ENCODE results near the gene OTOA. TPM values are rescaled to one million over a fixed set of nuclear protein-coding genes. Genes with fewer than 3 reads are reported as not detected.
"Not testable (repeated sequence)": the region's sequence is repeated elsewhere in the genome, so short reads cannot be mapped to it uniquely, and the experiment has no call there.

Gene OTOA
- total RNA-seq, 4 donors from 2014 or later, result 0.11 to 0.33 TPM; not detected in 2

DNA sequence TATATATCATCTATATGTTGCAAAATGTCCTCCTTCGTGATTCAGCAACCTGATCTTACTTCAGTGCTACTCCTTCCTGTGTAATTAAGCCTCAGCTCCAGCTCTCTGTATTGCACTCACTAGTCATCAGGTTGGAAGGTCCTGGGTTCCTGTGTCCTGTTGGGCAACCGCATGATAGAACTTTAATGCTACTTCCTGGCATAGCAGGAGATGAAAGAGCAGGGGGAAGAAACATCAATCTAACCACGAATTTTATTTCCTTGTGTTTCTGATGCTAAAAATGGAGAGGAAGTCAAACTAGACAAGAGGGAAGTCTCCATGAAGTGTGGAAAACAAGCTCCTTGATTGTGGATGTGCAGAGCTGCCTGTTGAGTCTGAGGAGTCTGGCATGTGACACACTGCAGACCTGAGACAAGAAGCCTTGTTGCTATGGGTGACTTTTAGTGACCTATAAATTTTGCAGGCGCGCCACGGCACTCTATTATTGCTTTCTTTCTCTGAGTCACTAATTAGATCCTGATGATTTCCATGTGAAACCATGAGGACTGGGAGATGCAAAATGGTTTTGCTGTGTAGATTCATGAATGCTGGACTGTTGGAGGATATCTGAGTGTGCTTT, 37.0 kb upstream of the OTOA start:
- H3K27me3 ChIP-seq, result no peaks in the 10 kb centered on the region
- intact Hi-C loops (cut with DNase I), result no loop called here
- H3K36me3 ChIP-seq, result peaks cover 17 to 60% (median 43%) of the 10 kb centered on the region in 4 donors
- H3K27ac ChIP-seq (replicated peaks in 1 of 4), result no peak overlapping the region
- peaks cover 0 to 14% (median 4%) of the 10 kb centered on the region in 4 donors for H3K4me1 ChIP-seq
- TF ChIP-seq, protein P1, sequence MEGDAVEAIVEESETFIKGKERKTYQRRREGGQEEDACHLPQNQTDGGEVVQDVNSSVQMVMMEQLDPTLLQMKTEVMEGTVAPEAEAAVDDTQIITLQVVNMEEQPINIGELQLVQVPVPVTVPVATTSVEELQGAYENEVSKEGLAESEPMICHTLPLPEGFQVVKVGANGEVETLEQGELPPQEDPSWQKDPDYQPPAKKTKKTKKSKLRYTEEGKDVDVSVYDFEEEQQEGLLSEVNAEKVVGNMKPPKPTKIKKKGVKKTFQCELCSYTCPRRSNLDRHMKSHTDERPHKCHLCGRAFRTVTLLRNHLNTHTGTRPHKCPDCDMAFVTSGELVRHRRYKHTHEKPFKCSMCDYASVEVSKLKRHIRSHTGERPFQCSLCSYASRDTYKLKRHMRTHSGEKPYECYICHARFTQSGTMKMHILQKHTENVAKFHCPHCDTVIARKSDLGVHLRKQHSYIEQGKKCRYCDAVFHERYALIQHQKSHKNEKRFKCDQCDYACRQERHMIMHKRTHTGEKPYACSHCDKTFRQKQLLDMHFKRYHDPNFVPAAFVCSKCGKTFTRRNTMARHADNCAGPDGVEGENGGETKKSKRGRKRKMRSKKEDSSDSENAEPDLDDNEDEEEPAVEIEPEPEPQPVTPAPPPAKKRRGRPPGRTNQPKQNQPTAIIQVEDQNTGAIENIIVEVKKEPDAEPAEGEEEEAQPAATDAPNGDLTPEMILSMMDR (IDR thresholded peaks at IDR 0.05), result no peak
- no peak for TF ChIP-seq POLR2A (IDR thresholded peaks at IDR 0.05; ENCODE audit: low read depth)
- no peak for TF ChIP-seq POLR2AphosphoS5 (IDR thresholded peaks at IDR 0.05)
- no peak for TF ChIP-seq EP300 (IDR thresholded peaks at IDR 0.05)
- H3K9me3 ChIP-seq, result no peaks in the 10 kb centered on the region
- DNase-seq (ENCODE audit: extremely low spot score), result no peak
- no peak overlapping the region for H3K4me3 ChIP-seq
- WGBS, result 48% methylated on average over 6 of the region's 6 CpGs

DNA sequence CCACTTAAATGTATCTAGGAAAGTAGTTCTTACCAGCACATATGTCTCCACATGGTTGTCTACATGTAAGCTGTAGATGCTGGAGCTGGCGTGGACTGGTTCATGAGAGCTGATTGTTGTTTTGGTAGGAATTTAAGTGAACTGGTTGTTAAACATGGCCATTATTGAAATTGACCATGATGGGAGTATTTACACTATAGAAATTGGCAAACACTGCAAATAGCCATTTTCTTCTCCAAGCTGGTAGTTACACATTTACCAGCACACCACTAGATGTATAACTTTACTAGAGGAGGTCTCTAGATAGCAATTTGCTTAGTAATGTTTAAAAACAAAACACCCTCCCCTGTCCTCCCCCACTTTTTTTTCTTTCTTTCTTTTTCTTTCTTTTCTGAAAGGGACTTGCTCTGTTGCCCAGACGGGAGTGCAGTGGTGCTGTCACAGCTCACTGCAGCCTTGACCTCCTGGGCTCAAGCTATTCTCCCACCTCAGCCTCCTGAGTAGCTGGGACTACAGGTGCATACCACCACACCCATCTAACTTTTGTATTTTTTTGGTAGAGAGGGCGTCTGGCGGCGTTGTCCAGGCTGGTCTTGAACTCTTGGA, 35.5 kb upstream of the OTOA start:
- peaks cover 0 to 14% (median 4%) of the 10 kb centered on the region in 4 donors for H3K4me1 ChIP-seq
- no peaks in the 10 kb centered on the region for H3K9me3 ChIP-seq
- no peak overlapping the region for H3K4me3 ChIP-seq
- no peaks in the 10 kb centered on the region for H3K27me3 ChIP-seq
- intact Hi-C loops (cut with DNase I), result no loop called here
- no peak overlapping the region for H3K27ac ChIP-seq (replicated peaks in 1 of 4)
- DNase-seq (ENCODE audit: extremely low spot score), result no peak
- WGBS, result 99% methylated on average over 5 of the region's 5 CpGs
- TF ChIP-seq POLR2AphosphoS5 (IDR thresholded peaks at IDR 0.05) (no peak), POLR2A (IDR thresholded peaks at IDR 0.05; ENCODE audit: low read depth) (no peak), EP300 (IDR thresholded peaks at IDR 0.05) (no peak)
- TF ChIP-seq, protein P1 (IDR thresholded peaks at IDR 0.05), result no peak
- H3K36me3 ChIP-seq, result peaks cover 17 to 67% (median 43%) of the 10 kb centered on the region in 4 donors

DNA sequence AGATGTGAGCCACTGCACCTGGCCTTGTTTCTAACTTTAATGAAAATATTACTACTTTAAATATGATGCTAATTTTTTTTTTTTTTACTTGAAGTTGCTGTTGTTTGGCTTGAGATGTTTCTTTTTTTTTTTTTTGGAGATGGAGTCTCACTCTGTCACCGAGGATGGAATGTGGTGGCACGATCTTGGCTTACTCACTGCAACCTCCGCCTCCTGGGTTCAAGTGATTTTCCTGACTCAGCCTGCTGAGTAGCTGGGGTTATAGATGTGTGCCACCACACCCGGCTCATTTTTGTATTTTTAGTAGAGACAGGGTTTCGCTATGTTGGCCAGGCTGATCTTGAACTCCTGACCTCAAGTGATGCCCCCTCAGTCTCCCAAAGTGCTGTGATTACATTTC, 35.0 kb upstream of the OTOA start:
- no peak for DNase-seq (ENCODE audit: extremely low spot score)
- no peaks in the 10 kb centered on the region for H3K27me3 ChIP-seq
- TF ChIP-seq EP300 (IDR thresholded peaks at IDR 0.05), result no peak
- TF ChIP-seq POLR2AphosphoS5 (IDR thresholded peaks at IDR 0.05), result no peak
- TF ChIP-seq, protein P1 (IDR thresholded peaks at IDR 0.05), result no peak
- TF ChIP-seq POLR2A (IDR thresholded peaks at IDR 0.05; ENCODE audit: low read depth), result no peak
- H3K27ac ChIP-seq (replicated peaks in 1 of 4), result no peak overlapping the region
- H3K9me3 ChIP-seq, result no peaks in the 10 kb centered on the region
- WGBS, result 98% methylated on average over 5 of the region's 5 CpGs
- no peak overlapping the region for H3K4me3 ChIP-seq
- peaks cover 0 to 14% (median 4%) of the 10 kb centered on the region in 4 donors for H3K4me1 ChIP-seq
- intact Hi-C loops (cut with DNase I), result no loop called here
- H3K36me3 ChIP-seq, result peaks cover 17 to 63% (median 43%) of the 10 kb centered on the region in 4 donors

DNA sequence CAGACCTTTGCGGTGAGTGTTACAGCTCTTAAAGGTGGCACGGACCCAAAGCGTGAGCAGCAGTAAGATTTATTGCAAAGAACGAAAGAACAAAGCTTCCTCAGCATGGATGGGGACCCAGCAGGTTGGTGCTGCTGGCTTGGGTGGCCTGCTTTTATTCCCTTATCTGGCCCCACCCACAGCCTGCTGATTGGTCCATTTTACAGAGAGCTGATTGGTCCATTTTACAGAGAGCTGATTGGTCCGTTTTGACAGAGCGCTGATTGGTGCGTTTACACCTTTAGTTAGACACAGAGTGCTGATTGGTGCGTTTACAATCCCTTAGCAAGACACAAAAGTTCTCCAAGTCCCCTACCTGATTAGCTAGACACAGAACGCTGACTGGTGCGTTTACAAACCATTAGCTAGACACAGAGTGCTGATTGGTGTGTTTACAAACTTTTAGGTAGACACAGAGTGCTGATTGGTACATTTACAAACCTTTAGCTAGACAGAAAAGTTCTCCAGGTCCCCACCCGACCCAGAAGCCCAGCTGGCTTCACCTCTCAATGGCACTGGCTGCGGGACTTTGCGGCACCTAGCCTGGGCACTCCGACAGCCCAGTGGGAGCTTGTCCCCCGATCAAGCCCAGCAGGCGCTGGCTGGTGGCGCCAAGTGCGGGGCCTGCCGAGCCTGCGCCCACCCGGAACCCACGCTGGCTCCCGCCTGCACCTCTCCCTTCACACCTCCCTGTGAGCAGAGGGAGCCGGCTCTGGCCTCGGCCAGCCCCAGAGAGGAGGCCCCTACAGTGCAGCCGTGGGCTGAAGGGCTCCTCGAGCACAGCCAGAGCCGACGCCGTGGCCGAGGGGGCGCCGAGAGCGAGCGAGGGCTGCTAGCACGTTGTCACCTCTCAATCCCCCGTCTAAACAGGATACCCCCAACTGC, 33.9 kb upstream of the OTOA start:
- H3K9me3 ChIP-seq; H3K27ac ChIP-seq (replicated peaks in 1 of 4); H3K4me3 ChIP-seq; H3K27me3 ChIP-seq; intact Hi-C loops (cut with DNase I); DNase-seq (ENCODE audit: extremely low spot score): not testable (repeated sequence)
- 99% methylated on average over 28 of the region's 37 CpGs for whole genome bisulfite sequencing
- Histone ChIP-seq H3K4me1 (peaks cover 0 to 14% (median 4%) of the 10 kb centered on the region in 4 donors), H3K36me3 (peaks cover 17 to 64% (median 48%) of the 10 kb centered on the region in 4 donors)

DNA sequence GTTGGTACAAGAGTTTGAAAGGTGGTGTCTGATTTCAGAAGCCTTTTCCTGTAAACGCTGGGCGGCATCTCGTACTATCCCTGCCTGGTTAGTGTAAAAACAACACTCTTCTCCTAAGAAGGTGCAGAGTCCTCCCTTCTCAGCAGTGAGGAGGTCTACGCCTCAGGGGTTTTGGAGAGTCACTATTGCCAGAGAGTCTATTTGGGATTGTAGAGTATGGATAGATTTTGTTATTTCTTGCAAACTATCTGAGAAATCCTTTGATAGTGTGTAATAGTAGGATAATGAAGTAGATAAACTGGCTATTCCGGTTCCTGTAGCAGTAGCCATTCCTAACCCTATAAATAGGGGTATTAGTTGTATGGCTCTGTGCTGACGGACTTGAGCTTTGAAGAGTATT, 32.9 kb upstream of the OTOA start:
- intact Hi-C loops (cut with DNase I); H3K9me3 ChIP-seq; H3K4me3 ChIP-seq; H3K27ac ChIP-seq (replicated peaks in 1 of 4); DNase-seq (ENCODE audit: extremely low spot score); H3K27me3 ChIP-seq: not testable (repeated sequence)
- Histone ChIP-seq H3K4me1 (peaks cover 0 to 13% (median 4%) of the 10 kb centered on the region in 4 donors), H3K36me3 (peaks cover 22 to 64% (median 41%) of the 10 kb centered on the region in 4 donors)
- 94% methylated on average over 6 of the region's 6 CpGs for WGBS

DNA sequence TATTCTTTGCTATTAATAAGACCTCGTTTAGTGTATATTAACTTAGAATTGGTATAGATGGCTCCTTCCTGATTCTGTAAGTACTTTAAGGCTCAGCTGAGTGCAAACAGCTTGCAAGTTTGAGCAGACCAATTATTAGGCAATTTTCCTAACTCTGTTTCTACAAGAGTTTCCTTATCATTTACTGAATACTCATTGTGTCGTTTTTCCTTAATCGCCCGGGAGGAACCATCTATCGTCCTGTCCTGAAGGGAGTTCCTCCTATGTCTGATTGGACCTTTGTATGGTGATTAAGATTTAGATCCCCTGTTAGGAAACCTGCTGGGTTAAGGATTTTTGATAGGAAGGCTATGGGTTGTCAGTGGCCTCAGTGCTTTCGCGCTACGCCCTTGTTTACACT, 32.4 kb upstream of the OTOA start:
- H3K27ac ChIP-seq (replicated peaks in 1 of 4); H3K27me3 ChIP-seq; H3K4me3 ChIP-seq; DNase-seq (ENCODE audit: extremely low spot score); H3K4me1 ChIP-seq; intact Hi-C loops (cut with DNase I); H3K9me3 ChIP-seq: not testable (repeated sequence)
- 84% methylated on average over 8 of the region's 8 CpGs for WGBS
- H3K36me3 ChIP-seq, result peaks cover 23 to 65% (median 39%) of the 10 kb centered on the region in 4 donors

DNA sequence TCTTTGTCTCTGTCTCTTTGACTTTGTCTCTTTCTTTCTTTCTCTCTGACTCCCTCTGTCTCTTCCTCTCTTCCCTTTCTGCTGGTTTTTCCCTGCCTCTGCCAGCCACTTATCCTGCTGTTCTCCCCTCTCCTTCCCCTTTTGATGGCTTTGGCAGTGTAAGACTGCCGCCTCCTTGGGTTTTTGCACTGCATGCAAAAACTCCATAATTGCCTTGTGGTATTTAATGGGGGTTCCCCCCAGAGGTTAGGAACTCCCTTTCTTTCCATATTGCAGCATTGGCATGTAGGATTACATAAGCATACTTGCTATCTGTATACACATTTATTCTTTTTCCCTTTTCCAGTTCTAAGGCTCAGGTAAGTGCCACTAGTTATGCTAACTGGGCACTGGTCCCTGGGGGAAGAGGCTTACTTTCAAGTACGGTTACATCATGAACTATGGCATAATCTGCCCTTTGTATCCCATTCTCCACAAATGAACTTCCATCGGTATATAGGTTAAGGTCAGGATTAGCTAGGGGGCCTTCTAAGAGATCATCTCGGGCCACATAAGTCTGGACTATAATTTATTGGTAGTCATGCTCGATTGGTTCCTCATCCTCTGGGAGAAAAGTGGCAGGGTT, 31.7 kb upstream of the OTOA start:
- intact Hi-C loops (cut with DNase I); H3K27ac ChIP-seq (replicated peaks in 1 of 4); H3K9me3 ChIP-seq; H3K4me3 ChIP-seq; DNase-seq (ENCODE audit: extremely low spot score); H3K4me1 ChIP-seq; H3K27me3 ChIP-seq: not testable (repeated sequence)
- WGBS, result 95% methylated on average over 5 of the region's 5 CpGs
- H3K36me3 ChIP-seq, result peaks cover 23 to 64% (median 36%) of the 10 kb centered on the region in 4 donors
